ENCODE measurements around the gene LRFN4.

LRFN4 gene

DNA sequence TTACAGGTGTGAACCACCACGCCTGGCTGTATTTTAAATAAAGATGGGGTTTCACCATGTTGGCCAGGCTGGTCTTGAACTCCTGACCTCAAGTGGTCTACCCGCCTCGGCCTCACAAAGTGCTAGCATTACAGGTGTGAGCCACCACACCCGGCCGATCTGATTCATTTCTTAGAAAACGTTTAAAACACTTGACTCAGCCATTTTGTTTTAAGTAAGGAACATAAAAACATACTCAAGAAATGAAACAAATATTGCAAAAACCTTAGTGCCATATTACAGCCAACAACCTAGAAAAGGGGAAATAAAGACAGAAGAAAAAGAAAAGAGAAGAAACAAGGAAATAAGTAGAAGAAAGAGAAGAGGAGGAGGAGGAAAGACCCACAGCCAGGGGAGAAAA, 17.4 kb downstream of the LRFN4 start:
- DNase-seq = no peak

DNA sequence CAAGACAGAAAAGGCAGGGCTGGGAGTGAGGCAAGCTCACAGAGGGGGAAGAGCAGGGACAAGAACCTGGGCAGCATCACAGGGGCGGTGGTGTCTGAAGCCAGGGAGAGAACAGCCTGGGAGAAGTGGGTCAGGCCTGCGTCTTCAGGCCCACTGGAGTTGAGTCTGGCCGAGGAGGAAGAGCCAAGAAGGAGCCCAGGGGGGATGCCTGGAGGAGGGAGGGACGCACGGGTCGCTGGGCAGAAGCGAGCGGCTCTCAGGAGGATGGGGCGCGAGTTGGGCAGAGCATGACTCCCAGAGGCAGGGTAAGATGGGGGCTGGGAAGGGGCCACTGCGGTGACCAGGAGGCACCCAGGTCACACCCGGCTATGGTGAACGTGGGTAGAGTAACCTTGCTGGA, 18.5 kb downstream of the LRFN4 start:
- no peak for DNase-seq

DNA sequence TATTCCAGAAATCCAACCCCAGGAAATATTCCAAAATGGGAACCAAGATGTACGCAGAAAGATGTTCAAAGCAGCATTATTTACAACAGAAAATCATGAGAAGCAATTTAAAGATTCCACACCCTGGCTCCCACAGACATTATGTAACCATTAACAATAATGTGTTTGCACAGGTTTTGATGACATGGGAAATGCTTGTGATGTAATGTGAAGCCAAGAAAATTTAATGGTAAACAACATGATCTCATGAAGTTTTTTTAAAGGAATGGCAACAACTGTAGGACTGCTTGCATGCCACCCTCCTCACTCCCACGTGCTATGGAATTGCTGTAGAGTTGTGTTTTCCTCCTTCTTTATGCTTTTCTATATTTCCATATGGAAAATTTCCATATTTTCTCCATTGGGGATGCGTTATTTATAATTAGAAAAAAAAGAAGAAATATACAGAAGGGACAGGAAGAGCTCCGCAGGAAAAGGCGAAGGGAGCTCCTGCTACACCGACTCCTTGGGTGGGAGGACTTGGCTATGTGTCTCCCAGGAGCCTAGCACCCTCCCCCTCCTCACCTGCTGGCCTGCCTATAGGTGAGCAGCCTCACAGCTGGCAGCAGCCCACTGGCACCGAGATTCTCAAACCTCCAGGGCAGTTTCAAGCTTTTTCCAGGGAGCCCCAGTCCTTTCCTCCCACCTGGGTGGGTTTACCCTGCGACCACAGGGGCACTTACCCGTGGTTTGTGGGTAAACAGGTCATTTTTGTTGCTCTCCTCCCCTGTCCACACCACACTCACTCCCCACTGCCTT, 20.9 kb downstream of the LRFN4 start:
- DNase-seq = peak in 1 of 2 donors; percentile 57

DNA sequence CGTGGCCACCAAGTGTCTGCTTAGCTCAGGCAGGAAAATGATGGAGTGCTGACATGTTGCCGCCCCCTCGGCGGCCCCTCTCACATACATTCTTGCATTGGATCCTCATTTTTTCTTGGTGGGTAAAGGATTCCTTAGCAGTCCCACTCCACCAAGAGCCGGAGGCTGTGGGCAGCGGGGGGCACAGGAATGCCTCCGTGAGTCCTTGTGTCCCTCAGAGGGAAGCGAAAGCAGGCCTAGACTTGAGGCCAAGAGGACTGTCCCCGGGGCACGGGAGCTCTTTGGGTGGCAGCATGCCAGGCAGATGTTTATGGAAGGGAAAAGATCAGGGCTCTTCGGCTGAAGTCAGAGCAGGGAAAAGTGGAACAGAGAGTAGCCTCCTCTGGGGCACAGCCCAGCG, 21.6 kb downstream of the LRFN4 start:
- no peak for DNase-seq

DNA sequence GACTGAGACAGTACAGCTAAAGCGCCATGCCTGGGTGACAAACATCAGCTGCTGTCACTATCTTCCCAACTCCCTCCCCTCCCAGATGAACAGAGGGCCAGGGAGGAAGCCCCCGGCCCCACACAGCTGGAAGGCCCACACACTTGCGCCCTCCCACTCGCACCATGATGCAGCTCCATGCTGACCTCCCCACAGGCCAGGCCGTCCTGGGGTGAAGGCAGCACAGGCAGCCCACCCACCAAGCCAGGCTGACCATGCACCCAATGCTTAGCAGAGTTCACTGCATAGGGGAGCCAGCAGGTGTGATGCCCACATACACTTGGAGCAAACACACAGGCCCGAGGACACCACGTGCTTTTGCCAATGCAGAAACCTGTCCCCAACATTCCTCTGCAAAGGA, 22.1 kb downstream of the LRFN4 start:
- no peak for DNase-seq

DNA sequence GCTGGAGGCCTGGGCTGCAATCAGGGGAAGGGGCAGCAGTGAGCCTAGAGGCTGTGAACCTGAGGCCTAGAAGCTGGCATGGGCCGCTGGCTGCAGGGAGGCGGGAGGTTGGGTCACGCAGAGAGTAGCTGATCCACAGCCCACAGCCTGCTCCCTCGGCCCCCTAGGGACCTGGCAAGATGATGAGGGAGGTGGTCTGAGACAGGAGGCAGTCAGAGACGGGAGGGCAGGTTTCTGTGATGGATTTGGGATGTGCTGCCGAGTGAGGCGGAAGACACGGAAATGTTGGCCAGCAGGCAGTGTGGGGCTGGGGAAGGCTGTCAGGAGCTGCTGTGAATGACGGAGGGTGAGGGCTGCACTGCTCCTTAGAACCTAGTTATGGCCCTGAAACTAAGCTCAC, 22.7 kb downstream of the LRFN4 start:
- no peak for DNase-seq

DNA sequence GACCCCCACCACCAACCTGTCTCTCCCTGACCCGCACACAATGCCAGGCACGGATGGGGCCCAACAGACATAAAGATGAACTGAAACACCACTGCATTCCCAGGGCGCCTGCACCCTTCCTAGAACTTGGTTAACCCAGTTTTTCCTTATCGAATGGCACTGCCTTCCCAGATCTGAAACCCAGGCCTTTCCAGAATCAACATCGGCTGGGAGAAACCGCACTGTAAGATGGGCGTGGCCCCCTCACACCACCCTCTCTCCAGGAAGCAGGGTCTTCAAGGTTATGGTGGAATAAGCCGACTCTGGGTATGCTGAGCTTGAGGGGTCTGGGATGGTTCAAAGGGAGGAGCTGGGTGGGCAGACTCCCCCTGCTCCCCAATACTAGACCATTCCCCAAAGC, 23.1 kb downstream of the LRFN4 start:
- DNase-seq = no peak

DNA sequence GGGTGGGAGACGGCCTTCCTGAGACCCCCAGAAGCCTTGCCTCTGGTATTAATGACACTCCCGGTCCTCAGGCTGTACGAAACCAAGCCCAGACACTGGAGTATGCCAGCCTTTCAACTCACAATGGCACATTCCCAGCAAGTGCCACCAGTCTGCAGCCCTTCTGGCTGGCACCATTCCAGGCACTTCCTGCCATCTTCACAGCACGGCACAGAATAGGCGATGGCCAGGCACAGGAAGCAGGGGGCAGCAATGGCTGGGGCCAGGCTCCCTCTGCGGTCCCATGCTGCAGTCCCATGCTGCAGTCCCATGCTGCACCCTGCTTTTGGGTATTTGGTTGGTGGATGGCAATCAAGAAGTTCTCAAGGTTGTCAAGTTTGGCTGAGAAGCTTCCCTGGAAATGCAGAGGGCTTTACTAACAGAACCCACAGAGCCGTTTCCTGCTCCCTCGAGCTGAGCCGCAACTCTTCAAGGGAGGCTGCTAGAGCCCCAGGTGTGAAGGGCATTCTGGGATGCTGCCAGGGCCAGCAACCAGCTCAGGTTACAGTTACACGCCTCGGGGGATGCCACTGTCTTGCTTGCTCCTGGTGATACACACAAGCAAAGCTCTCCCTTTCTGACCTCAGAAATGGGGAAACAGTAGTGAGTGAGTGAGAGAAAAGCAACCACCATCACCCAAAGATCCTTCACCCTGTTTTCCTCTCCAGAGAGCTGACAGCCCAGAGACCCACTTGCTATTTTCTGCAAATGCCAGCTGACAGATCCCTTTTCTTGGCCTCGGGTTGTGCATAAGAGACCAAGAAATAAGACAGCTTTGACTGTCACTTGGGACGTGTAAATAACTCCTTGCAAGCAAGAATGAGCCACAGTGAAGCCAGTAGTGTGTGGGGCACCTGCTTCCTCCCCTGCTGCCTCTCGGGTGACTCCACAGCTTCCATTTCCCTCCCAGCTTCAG, 23.9 kb downstream of the LRFN4 start:
- no peak for DNase-seq

DNA sequence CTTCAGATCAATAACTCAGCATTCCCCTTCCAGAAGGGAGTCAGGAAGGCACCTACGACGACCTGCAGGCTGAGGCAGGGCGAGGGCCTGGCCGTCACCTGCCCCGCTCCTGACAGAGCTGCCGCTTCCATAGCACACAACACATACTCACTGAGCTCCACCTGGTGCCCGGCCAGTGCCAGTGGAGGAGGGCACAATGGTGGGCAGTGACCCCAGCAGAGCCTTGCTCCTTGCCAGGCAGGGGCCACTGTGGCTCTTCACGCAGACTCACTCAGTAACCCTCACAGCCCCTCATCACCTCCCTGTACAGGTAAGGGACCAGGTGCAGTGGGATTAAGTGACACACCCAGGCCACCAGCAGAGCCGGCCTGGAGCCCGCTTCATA, 24.6 kb downstream of the LRFN4 start:
- no peak for DNase-seq

DNA sequence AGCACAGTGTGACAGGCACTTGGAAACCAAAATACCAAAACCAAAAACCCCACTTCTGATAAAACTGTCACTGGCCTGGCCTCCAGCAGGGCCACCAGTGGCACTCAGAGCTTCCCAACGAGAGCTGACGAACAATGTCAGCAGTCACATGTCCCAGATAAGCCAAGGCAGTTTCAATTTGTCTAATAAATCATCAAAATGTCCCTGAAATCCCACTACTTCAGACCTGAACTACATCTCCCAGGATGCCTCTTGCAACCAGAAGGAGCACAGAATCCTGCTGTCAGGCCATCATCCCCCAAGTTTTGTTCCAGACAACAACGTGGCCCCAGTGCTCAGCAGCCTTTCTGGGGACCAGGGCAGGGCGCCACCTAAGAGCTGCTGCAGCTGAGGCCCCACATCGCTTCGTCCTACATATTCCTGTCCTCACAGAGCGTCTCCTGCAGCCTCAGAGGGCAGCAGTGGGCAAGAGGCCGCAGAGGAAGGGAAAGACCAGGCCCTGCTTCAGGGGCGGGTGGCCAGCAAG, 25.1 kb downstream of the LRFN4 start:
- DNase-seq = no peak

DNA sequence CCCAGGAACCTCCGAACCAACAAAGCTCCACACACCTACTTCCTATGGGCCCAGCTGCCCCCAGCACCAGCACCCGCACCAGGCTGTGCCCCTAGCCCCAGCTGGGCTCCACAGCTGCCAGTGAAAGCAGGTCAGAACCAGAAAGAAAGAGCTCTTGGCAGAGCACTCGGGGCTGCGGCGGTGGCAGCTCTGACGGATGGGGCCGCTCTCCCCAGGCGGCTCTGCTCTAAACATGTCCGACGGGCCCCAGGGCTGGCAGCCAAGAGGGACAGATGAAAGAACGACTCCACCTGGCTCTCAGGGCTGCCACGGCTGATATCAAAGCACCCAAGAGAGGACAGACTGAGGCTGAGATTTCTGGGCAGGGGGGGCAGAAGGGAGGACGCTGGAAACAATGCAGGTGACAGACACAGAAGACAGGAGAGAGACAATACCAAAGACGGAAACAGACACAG, 25.7 kb downstream of the LRFN4 start:
- DNase-seq = no peak

DNA sequence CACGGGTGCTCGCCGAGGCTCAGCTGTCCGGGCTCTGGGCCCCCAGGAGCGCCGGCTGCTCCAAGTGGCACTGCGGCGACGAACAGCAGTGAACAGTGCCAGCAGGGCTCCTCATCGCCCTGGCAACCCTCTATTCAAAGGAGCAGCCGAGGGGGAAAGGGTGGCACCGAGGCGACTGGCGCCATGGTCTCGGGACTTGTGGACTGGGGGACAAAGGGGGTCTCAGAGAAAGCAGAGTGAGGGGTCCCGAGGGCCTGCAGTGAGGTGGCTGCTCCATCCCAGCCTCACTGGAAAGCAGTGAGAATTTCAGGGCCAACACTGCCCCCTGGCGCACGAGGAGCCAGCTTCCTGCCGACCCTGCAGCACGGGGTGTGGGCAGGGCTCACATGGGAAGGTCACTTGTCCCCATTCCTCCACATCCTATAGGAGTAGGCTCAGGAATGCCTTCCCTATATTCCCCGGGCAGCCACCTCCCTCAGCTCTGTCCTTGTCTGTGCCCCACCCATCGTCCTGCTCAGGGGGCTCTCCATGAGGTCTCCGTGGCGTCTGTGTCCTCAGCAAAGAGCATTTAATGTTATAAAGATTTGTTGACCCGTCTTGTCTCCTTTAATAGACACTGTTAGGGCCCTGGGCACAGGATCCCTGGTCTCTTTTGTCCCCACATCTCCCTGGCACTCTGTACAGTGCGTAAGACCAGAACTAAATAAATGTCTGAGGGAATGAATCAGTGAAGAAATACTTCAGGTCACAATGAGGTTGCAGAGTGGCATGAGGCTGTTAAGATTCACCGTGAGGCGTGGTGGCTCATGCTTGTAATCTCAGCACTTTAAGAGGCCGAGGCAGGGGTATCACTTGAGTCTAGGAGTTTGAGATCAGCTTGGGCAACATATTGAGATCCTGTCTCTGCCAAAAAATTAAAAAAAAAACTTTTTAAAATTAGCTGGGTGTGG, 26.4 kb downstream of the LRFN4 start:
- DNase-seq = peak; percentile 35 to 76

DNA sequence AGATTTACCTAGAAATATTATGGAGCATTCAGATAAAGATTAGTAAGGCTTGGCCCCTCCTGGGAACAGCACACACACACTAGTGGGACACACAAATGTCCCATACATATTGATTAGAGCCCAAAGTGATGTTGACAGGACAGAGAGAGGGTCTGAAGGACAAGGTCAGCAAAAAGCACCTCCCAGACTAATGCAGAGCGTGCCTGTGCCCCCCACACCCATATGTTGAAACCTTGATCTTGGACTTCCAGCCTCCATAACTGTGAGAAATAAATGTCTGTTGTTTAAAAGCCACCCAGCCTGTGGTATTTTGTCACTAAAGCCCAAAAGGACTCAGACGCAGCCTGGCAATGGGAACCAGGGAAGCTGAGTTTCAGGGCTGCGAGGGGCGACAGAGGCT, 27.6 kb downstream of the LRFN4 start:
- DNase-seq = no peak

DNA sequence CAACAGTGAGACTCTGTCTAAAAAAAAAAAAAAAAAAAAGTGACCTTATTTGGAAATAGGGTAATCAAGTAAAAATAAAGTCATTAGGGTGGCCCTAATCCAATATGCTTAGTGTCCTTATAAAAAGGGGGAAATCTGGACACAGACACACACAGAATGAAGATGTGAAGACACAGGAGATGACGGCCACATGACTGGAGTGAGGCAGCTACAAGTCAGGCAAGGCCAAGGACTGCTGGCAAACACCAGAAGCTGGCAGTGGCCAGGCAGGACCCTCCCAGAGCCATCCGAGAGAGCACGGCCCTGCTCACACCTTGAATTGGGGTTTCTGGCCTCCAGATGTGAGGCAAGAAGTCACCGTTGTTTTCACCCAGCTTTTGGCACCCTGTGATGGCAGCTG, 28.6 kb downstream of the LRFN4 start:
- no peak for DNase-seq

DNA sequence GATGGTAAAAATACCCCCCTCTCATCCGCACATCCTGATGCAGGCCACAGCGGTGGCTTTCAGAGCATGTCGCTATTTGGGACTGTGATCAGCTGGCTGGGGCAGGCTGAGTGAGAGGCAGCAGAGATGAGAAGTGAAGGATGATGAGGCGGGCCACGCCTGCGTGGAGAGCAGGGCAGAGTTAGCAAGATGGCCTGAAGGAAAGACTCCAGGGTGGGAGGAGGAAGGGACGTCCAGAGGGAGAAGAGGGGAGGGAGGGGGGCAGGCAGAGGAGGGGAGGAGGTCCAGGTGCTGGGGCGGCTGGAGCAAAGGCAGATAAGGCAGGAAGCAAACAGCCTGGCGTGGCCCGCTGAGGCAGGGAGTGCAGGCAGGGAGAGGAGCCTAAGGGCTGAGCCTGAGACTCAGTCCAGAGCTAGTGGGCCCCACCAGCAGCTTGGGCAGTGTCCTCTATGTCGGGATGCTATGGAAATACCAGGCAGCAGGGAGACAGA, 29.1 kb downstream of the LRFN4 start:
- DNase-seq = no peak

DNA sequence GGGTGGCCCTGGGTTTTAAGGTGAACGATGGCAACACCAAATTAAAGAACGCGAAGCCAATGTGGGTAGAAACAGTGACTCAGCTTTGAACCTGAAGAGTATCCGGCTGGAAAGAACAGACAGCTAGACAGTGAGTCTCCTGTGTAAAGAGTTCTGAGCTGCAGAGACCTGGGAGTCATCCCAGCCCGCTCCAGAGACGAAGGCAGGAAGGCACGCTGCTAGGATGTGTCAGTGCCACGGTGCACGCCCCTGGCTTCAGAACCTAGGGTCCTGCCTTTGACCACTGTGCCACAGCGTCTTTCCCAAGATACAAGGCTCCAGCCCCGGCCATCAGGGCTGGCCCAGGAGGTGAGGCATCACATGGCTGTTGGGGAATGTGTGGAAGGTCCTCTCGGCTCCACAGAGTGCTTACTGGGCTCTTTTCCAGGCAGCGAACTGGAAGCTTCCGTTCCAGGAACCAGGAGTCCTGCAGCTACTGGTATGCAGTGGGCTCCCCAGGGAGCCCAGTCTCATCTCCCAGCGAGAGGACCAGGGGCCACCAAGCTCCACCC, 29.9 kb downstream of the LRFN4 start:
- DNase-seq = no peak

DNA sequence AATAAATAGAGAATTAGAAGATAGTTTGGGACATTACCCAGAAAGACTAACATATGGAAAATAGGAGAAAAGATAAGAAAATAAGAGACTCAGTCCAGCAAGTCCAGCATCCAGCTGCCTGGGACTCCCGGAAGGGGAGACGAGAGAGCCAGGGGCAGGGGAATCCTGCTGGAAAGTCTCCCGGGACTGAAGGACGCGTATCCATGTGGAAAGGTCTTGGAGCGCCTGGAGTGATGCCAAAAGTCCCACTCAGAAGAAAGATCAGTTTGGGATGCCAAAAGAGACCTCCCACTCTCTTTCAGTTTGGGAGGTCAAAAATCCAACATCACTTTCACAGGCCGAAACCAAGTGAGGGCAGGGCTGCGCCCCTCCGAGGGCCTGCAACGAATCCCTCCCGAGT, 30.7 kb downstream of the LRFN4 start:
- DNase-seq = no peak

DNA sequence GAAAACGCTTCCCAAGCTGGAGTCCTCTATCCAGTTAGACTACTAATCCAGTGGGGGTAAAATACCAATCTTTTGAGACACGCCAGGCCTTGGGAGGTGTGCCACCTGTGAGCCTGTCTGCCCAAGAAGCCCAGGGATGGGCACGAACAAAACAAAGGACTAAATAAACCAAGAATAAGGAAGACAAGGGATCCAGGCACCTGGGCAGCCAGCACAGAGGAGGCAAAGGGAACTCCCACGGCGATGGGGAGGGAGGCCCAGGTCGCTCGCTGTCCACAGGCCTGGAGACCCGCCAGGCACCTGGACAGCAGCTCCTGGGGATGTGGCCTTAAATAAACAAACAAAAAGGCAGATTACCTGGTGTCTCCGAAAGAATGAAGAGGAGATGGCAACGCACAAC, 31.4 kb downstream of the LRFN4 start:
- DNase-seq = no peak

DNA sequence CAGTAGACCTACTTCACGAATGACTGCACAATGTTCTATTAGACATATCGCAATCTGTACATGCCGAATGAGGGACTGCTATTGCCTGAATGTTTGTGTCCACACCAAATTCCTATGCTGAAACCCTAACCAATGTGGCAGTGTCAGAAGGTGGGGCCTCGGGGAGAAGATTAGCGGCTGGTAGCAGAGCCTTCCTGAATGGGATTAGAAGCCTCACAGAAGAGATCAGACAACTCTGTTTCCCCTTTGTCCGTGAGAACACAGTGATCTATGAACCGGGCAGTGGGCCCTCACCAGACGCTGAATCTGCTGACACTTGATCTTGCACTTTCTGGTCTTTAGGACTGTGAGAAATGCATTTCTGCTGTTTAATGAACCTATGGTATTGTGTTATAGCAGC, 33.1 kb downstream of the LRFN4 start:
- no peak for DNase-seq

DNA sequence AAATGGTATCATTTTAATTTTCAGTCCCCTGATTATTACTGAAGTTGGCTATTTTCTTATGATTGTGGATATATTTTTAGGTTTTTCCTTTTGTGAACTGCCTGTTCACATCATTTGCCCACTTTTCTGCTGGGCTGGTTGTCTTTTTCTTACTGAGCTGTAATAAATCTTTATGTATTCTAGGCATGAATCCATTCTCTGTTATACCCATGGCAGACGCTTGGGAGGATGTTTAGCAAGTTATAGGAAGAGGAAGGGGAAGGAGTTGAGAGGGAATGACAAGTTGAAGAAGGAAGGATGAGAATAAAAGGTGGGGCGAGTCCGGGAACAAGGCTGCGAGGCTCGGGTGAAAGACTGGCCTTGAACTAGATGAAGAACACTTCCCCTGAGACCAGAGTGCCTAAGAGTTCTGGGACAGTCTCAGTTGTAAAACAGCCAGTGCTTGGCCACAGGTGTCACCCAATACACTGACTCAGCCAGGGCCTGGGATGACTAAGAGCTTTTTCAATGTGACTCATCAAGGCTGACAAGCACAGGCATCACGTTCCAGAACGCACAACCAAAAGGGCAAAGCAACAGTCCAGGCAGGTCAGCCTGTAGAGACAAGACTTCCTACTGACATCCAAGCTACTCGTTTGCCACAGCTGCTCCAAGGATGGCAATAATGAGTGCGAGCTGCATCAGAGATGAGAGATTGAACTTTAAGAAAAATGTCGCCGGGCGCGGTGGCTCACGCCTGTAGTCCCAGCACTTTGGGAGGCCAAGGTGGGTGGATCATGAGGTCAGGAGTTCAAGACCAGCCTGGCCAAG, 35.2 kb downstream of the LRFN4 start:
- DNase-seq = peak in 1 of 2 donors; percentile 33

DNA sequence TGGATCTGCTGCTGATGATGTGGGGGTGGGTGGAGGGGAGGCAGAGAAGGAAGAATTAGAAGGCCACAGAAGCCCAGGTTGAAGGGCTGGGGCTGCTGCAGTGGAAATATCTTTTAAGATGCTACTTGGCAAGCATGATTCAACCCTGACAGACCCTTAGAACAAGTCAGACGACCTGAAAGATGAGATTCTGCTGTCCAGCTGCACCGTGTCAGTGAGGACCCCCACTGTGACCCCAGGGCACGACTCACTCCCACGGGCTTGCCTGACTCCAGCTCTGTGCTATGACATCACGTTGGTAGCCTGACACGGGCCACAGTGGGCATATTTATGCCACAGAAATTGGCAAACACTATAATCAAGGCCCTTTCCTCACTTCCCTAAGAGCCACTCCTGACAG, 36.0 kb downstream of the LRFN4 start:
- DNase-seq = peak in 1 of 2 donors; percentile 31

Data from inflammatory macrophage treated with lipopolysaccharide for 1 hour (primary cell).